GM08714 (cell line): ENCODE data around the gene PTPRM.

ENCODE experiments used
- H3K4me3 ChIP-seq: fragments of 200-500 bp; sonication (Bioruptor generic); 2 replicates; pipeline ENCODE4 v1.5.1; 2014; ENCODE audit warnings: mild to moderate bottlenecking, low read length, inconsistent platforms
- ZNF274 ChIP-seq: IDR thresholded peaks from 2 replicates; pipeline ENCODE4 v1.6.1; 2012; ENCODE audit warnings: mild to moderate bottlenecking, low read depth, low read length

The PTPRM gene

DNA sequence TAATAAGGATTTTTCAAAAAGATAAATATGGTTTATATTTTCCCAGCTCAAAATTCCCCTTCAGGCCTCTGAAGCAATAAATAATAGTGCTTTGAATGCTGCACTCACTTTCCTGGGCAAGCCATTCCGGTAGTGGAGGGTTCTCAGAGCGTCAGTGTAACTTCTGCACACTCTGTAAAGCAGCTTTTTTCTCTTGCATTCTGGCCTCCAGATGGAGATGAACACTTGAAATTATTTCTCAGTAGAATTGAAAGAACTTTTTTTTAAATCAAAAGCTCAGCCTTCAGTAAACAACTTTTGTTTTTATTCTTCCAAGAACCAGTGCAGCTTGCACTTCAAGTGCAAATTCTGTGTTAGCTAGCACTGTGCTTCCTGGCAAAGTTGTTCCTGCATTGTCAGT, 761.0 kb downstream of the PTPRM start:
- no peak overlapping the region for H3K4me3 ChIP-seq
- no peak for TF ChIP-seq ZNF274

DNA sequence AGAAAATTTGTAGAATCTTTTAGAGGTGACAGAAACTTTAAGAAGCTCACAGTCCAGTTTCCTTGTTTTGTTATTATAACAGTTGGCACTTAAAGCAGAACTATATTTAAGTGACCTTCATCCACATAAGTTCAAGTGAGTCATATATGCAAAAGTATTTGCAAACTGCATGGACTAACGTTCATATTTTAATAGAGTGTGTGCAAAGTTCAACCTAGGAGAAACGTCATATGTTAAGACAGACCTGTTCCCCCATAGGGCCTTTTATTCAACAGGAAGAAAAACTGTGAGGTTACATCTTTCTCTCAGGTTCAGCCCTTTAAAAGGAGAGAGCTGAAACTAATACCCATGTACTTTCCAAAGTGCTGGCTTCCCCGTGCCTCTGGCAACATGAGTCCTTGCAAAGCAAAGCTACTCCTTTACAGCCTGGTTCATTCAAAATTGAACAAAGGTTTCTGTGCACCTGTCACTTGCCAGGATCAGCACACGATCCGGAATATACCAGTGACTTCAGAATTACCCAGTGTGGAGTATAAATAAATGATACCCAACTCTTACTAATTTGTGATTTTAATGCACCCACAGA, 762.2 kb downstream of the PTPRM start:
- H3K4me3 ChIP-seq, result no peak overlapping the region
- TF ChIP-seq ZNF274, result no peak

DNA sequence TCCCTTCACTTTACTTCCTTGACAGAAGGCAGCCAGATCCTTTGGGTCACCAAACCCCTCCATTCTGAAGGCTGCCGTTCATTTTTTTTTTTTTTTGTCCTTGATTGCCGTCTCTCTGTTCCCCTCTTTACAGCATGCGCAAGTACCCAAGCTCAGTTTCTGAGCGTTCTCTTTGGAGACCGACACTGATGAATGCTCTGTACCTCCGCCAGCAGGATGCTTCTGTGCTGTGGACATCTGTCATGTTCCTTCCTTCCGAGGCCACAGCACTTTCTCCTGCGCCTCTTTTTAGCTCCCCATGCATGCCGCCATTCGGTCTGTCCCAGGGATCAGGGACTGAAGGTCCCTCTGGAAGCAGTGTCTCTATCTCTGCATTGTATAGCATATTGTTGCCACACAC, 763.5 kb downstream of the PTPRM start:
- no peak for TF ChIP-seq ZNF274
- no peak overlapping the region for H3K4me3 ChIP-seq

DNA sequence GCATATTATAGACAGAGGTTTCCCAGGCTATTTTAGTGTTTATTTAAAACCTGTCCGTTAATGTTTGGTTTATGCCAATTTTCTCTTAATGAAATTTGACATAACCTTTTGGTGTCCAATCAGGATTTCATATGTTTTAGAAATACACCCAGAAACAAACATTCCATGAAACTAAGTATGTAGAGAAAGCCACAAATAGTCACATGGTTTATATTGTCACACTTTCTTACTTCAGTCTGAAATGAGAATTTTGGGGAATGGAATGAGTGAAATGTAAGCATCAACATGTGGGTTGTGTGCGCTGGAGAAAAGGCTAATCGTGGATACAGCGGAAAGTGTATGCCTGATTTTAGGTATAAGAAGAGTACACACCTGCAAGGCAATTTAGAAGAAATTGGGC, 765.2 kb downstream of the PTPRM start:
- no peak for TF ChIP-seq ZNF274
- no peak overlapping the region for H3K4me3 ChIP-seq

DNA sequence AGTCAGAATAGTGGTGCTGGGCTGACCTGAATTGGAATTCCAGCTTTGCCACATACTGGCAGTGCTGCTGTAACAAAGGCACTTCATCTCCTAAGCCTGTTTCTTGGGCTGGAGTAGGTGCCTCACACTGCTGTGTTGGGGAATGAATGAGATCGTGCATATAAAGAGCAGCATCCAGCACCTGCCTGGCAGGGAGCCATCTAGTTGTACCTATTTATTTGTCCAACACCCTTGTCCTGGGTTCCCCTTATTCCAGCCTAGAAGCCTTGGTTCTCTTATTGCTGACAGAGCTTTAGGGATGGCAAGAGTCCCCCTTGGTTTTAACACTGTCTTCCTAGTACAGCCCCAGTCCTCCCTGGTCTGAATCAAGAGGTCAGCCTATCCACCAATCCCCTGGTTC, 766.8 kb downstream of the PTPRM start:
- no peak for TF ChIP-seq ZNF274
- H3K4me3 ChIP-seq, result no peak overlapping the region

DNA sequence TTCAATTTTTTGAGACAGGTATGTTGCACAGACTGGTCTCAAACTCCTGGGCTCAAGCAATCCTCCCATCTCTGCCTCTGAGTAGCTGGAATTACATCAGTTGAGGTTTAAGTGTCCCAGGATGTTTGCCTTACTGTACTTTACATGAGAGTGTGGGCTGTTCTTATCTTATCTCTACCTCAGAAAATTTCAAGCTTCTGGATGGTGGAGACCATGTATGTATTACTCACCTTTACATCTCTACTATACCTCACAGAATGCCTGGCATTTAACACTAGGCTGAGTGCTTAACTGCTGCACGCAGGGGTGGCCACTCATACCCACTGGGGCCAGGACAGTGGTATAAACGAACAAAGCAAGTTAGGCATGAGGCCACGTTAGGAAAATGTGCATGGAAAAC, 770.1 kb downstream of the PTPRM start:
- no peak overlapping the region for H3K4me3 ChIP-seq
- no peak for TF ChIP-seq ZNF274

DNA sequence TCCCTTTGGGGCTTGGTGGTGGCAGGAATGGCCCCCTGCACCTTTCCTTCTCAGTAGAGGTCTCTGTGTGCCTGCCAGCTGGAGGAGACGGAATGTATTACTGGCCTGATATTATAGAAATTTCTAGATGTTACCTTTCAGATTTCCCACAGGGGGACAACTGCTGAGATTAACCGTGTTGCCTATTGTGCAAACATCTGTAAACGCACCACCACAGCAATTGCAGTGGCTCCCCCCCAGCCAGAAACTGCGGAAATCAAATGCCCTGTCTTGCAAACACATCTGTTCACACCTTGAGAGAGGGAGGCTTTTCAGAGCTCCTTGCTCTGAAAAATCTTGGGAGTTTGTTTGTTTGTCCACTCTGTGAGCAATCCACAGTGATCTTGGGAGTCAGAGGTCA, 772.1 kb downstream of the PTPRM start:
- no peak for TF ChIP-seq ZNF274
- H3K4me3 ChIP-seq, result no peak overlapping the region

DNA sequence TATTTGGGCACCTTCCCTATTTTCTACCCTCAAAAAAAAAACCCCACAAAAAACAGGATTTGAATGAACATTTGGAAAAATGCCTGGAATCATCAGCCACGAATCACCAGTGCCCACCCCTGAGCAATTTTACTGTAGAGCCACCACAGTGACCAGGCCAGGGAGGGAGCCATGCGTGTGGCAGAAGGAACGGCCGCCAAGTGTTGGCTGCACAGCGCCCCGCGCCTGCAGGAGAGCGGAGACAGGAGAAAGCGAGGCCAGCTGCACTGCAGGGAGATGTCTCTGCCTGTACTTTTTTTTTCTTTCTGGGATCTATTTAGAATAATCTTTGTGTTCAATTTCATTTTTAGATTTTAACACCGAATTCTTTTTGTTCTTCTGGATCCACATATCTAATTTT, 772.8 kb downstream of the PTPRM start:
- TF ChIP-seq ZNF274, result no peak
- no peak overlapping the region for H3K4me3 ChIP-seq

DNA sequence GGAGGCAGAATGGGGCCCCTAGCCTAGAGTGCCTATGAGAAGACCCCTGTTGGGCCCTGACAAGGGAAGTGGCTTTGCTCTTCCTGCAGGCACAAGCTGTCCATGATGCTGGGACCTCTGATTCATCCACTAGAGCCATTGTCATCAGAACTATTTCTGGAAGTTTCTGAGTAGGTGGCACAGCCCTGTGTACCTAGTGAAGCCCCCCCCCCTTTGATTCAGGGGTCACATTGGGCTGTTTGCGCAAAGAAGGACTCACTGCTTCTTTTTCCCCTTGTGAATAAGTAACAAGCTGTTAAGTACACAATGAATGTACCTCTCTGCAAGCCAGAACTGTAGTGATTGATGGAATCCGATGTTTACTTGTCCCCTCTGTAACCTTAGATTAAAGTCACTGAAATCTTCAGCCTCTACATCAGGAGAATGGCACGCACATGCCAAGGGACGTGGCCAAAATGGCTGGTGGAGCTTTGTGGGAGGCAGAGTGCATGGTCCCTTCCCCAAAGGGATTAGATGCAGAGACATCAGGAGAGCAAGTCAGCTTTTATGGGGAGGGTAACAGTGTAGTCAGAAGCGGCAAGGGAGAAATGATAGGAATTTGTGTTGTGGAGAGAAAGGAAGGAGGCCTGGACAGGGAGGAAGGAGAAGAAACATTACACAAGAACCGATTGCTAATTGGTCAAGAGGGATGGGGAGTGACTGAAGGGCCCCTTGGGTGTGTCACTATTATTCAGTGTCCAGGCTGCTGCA, 774.5 kb downstream of the PTPRM start:
- no peak overlapping the region for H3K4me3 ChIP-seq
- no peak for TF ChIP-seq ZNF274

DNA sequence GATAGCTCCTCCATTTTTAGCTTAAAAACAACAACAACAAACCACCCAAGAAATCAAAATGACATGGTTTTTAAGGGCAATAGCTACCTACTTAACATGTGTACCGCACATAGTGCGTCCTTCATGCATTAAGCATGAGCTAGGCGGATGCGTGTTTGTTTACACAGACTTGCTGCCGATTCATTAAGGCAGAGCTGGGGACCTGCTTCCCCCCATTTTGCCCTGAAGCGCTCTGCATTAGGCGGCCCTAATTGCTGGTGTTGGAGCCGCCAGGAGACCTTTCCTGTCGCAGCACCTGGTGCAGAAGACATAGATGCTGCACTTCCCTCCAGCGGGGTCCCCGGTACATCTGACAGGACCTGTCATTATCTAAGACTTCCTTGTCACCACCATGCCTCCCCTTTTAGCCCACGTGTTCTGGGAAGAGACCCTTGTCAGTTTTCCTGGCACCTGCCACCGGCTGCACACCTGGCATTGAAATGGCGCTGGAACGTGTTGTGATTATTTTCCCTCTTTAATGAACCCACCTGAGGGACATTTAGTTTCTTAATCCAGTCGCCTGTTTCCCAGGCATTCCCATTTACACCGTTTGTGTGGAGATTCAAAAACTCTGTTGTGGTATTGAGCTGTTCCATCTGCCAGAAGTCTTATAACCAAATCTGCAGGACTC, 781.1 kb downstream of the PTPRM start:
- H3K4me3 ChIP-seq, result no peak overlapping the region
- TF ChIP-seq ZNF274, result no peak

DNA sequence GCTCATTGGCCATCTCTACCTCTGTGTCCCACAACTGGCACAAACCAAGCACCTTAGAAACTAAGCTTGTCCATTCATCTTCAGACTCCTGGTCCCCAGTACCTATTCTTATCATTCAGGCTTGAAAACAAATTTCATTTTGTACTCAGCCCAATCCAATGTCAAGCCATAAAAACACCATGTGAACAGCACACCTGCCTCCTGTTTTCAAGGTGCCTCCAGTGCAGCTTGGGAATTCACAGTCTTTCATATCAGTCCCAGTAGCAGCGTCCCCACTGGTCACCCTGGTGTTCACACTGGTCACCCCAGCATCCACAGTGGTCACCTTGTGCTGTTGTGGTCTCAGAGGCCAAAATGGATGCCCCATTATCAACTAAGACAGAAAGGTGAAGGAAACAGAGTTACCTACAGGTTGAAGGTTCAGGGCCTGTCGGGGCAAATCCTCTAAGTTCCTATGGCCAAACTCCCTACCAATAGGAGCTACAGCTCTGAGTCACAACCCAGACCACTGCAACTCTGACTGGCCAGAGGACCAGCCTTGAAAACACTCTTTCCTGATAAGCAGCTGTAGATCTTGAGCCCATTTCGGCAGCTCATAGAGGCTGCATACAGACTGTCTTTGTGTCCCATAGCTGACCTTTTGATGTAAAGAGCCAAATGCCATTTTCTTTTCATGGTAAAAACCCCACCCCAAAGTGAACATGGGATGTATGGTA, 782.6 kb downstream of the PTPRM start:
- TF ChIP-seq ZNF274, result no peak
- no peak overlapping the region for H3K4me3 ChIP-seq

DNA sequence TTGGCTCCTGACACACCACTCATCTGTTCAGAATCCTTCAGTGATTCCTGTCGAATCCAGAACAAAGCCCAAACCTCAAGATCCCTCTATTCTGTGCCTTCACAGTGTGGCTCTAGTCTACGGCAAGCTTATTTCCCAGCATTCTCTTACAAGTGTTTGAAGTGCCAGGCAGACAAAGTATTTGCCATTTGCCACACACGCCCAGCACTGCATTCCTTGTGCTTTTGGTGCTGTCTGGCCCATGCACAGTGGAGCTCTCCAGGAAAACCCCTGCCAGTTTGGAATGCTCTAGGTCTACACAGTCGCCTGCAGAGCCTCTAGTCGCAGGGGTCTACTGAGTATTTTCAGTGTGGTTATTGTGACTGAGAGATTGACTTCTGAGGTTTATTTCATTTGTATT, 783.5 kb downstream of the PTPRM start:
- H3K4me3 ChIP-seq, result no peak overlapping the region

DNA sequence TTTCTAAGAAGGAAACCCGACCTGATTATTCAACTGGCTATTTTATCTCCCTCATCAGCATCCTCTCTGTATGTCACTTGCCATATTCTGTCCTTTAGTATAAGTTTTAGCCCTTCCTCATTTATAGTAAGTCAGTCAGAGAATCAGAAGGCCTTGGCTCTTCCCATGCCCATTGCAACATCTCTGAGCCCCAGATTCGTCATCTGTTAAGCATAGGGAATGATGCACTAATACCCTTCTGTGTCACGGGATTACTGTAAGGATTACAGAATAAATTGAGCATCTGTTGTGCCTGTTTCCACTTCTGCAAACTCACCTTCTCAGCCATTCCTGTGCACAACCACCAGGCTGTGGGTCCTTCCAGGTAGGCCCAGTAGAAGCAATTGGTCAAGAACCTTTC, 784.0 kb downstream of the PTPRM start:
- TF ChIP-seq ZNF274, result no peak
- no peak overlapping the region for H3K4me3 ChIP-seq

More for the DNA sequence above, 783.5 kb downstream of the PTPRM start:
- TF ChIP-seq ZNF274, result no peak

DNA sequence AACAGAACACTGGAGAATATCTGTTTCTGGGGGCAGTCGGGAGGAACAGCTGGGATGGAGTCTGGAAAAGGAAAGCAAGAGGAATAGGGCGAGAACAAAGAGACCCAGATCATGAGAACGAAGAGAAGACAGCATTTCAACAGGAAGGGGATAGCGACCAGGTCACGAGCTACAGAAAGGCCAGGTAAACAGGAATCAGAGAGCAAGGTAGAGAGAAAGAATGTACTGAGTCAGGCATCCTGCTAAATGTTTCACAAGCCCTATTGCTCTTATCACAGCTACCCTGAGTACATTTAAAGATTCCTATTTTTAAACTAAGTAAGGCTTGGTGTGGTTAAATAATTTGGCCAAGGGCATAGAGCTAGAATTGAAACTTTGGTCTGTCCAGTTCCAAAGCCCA, 787.2 kb downstream of the PTPRM start:
- no peak for TF ChIP-seq ZNF274
- no peak overlapping the region for H3K4me3 ChIP-seq

DNA sequence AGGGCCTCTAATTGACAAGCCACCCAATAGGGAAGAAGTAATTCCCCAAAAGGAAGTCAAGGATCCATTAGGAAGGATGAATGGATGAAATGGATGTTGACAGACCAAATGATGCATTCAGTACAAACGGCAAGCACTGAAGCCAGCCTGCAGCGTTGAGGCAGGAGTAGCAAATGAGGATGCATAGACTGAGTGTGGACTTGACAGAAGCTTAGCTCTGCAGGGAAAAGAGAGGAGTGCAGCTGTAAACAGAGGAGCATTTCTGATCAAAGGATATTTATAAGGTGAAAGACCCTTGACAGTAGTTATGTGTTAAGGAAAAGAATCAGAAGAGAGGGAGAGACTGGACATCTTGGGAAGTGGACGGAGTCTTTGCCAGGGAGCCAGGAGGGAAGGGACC, 788.9 kb downstream of the PTPRM start:
- H3K4me3 ChIP-seq, result no peak overlapping the region
- TF ChIP-seq ZNF274, result no peak

DNA sequence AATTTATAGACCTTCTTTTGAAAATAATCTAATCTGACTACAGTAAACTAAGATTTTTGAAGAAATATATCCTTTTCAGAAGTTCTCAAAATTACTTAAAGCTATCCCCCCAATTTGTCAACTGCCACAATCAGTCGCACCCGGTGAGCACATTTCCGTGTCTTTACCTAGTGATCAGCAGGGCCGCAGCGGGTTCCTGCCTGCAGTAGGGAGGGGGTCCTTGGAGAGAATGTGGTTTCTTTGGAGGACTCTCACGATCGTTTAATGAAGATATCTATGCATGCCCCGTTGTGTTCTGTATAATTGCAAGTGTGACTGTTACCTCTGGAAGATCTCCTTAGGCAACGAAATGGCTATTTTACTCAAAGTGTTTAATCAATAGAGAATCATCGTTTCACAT, 790.2 kb downstream of the PTPRM start:
- no peak for TF ChIP-seq ZNF274
- H3K4me3 ChIP-seq, result no peak overlapping the region
